Activated T-helper 1 cell treated with anti-CD3 and anti-CD28 coated beads, Interleukin-12 subunit alpha, Interleukin-12 subunit beta, Interleukin-2, Interleukin-4 antibody, amounts not matched to agents 30 ng/mL and 10 ng/mL and 1 ng/mL, durations not matched to agents 14 hours and 24 hours and 36 hours (primary cell): ENCODE measurements around the gene SLFN12L. TPM values are rescaled to one million over a fixed set of nuclear protein-coding genes. Genes with fewer than 3 reads are reported as not detected.
A peak's percentile ranks its signal among the peaks of the same experiment; 100 is the strongest.
"Not testable (repeated sequence)": the region's sequence is repeated elsewhere in the genome, so short reads cannot be mapped to it uniquely, and the experiment has no call there.

Source experiments
- DNase-seq: peaks from one replicate; pipeline ENCODE4 v3.0.0; 2021; ENCODE audit warnings: low spot score
- H3K27ac Mint-ChIP-seq: one replicate; pipeline ENCODE4 v1.8.0; 2021; ENCODE audit warnings: mild to moderate bottlenecking, mixed read lengths
- H3K27me3 Mint-ChIP-seq: one replicate; pipeline ENCODE4 v1.8.0; 2022; ENCODE audit warnings: mild to moderate bottlenecking, moderate library complexity, mixed read lengths; ENCODE audit not compliant: insufficient read depth
- H3K36me3 Mint-ChIP-seq: one replicate; pipeline ENCODE4 v1.8.0; 2021; ENCODE audit warnings: low read depth, mixed read lengths
- H3K4me1 Mint-ChIP-seq: one replicate; pipeline ENCODE4 v1.8.0; 2021; ENCODE audit warnings: low read depth, mixed read lengths
- H3K4me3 Mint-ChIP-seq: one replicate; pipeline ENCODE4 v1.8.0; 2021; ENCODE audit warnings: mild to moderate bottlenecking, moderate library complexity, mixed read lengths
- H3K9me3 Mint-ChIP-seq: one replicate; pipeline ENCODE4 v1.8.0; 2021; ENCODE audit warnings: mixed read lengths
- intact Hi-C: fragments of 100-400 bp; cut with micrococcal nuclease; formaldehyde crosslinking; loops from one replicate; pipeline ENCODE4 v1.15.1; 2024
- total RNA-seq: library from RNA; stranded (reverse); gene quantifications from 2 replicates; pipeline ENCODE4 v1.2.3, GENCODE V29; 2022

The SLFN12L gene
- total RNA-seq, 1 donor from 2014 or later: 45.2 TPM

- H3K4me3 Mint-ChIP-seq: peak overlapping the region; percentile 74
- H3K36me3 Mint-ChIP-seq: peaks cover 7% of the 10 kb centered on the region
- no peak for DNase-seq
- H3K27ac Mint-ChIP-seq: peak overlapping the region; percentile 89
- intact Hi-C loops: loop anchor here (1.0 to 10.0 kb wide), 4 partner anchors 208 to 475 kb away; partner anchors contain the start of gene RFFL
- no peaks in the 10 kb centered on the region for H3K9me3 Mint-ChIP-seq
- no peaks in the 10 kb centered on the region for H3K27me3 Mint-ChIP-seq
- peaks cover 50% of the 10 kb centered on the region for H3K4me1 Mint-ChIP-seq
These were observed 2.2 kb upstream of the SLFN12L start for GRCh38 chr17:35539659-35540026.

GRCh38 chr17:35536664-35537171 lies 760 bp downstream of the SLFN12L start:
- peak overlapping the region; percentile 85 for H3K4me3 Mint-ChIP-seq
- no peaks in the 10 kb centered on the region for H3K9me3 Mint-ChIP-seq
- peak overlapping the region; percentile 100 for H3K27ac Mint-ChIP-seq
- intact Hi-C loops: loop anchor here (1.0 to 10.0 kb wide), 12 partner anchors 16 to 472 kb away; partner anchors contain the start of genes AP2B1, NLE1, PEX12 and RFFL
- DNase-seq: no peak
- H3K4me1 Mint-ChIP-seq: peaks cover 63% of the 10 kb centered on the region
- H3K27me3 Mint-ChIP-seq: no peaks in the 10 kb centered on the region
- H3K36me3 Mint-ChIP-seq: peaks cover 13% of the 10 kb centered on the region

GRCh38 chr17:35535406-35535805 lies 2.1 kb downstream of the SLFN12L start:
- not testable (repeated sequence) for DNase-seq, H3K27me3 Mint-ChIP-seq, H3K9me3 Mint-ChIP-seq
- intact Hi-C loops: loop anchor here (10.0 kb wide), 1 partner anchor 471 kb away; the partner anchor contains the start of gene RFFL
- peak overlapping the region; percentile 100 for H3K27ac Mint-ChIP-seq
- H3K4me1 Mint-ChIP-seq: peaks cover 61% of the 10 kb centered on the region
- peak overlapping the region; percentile 85 for H3K4me3 Mint-ChIP-seq
- H3K36me3 Mint-ChIP-seq: peaks cover 18% of the 10 kb centered on the region

GRCh38 chr17:35534576-35535093 lies 2.8 kb downstream of the SLFN12L start:
- H3K9me3 Mint-ChIP-seq: no peaks in the 10 kb centered on the region
- H3K27ac Mint-ChIP-seq: peak overlapping the region; percentile 77
- intact Hi-C loops: loop anchor here (10.0 kb wide), 1 partner anchor 470 kb away; the partner anchor contains the start of gene RFFL
- H3K27me3 Mint-ChIP-seq: no peaks in the 10 kb centered on the region
- peaks cover 19% of the 10 kb centered on the region for H3K36me3 Mint-ChIP-seq
- H3K4me3 Mint-ChIP-seq: peak overlapping the region; percentile 85
- DNase-seq: no peak
- H3K4me1 Mint-ChIP-seq: peaks cover 55% of the 10 kb centered on the region

- no peak overlapping the region for H3K4me3 Mint-ChIP-seq
- H3K4me1 Mint-ChIP-seq: peaks cover 64% of the 10 kb centered on the region
- no peak overlapping the region for H3K27ac Mint-ChIP-seq
- H3K27me3 Mint-ChIP-seq: no peaks in the 10 kb centered on the region
- peaks cover 43% of the 10 kb centered on the region for H3K36me3 Mint-ChIP-seq
- no peak for DNase-seq
- intact Hi-C loops: loop anchor here (10.0 kb wide), 1 partner anchor 466 kb away; the partner anchor contains the start of gene RFFL
- H3K9me3 Mint-ChIP-seq: no peaks in the 10 kb centered on the region
These were observed 6.3 kb downstream of the SLFN12L start for GRCh38 chr17:35531160-35531559.

GRCh38 chr17:35529866-35530265 lies 7.6 kb downstream of the SLFN12L start:
- Mint-ChIP-seq H3K4me3 (no peak overlapping the region), H3K4me1 (peaks cover 76% of the 10 kb centered on the region), H3K36me3 (peaks cover 48% of the 10 kb centered on the region), H3K27me3 (no peaks in the 10 kb centered on the region), H3K9me3 (no peaks in the 10 kb centered on the region), H3K27ac (no peak overlapping the region)
- intact Hi-C loops: loop anchor here (10.0 kb wide), 1 partner anchor 465 kb away; the partner anchor contains the start of gene RFFL
- DNase-seq: no peak

- intact Hi-C loops, H3K27me3 Mint-ChIP-seq, DNase-seq, H3K9me3 Mint-ChIP-seq, H3K27ac Mint-ChIP-seq: not testable (repeated sequence)
- Mint-ChIP-seq H3K4me3 (peak overlapping the region; percentile 28), H3K4me1 (peaks cover 76% of the 10 kb centered on the region), H3K36me3 (peaks cover 43% of the 10 kb centered on the region)
These were observed 8.2 kb downstream of the SLFN12L start for GRCh38 chr17:35529326-35529725.

GRCh38 chr17:35523296-35523695 lies 14.2 kb downstream of the SLFN12L start:
- H3K4me1 Mint-ChIP-seq: peaks cover 100% of the 10 kb centered on the region
- H3K9me3 Mint-ChIP-seq: no peaks in the 10 kb centered on the region
- no peak for DNase-seq
- intact Hi-C loops: loop anchor here (2.0 kb wide), 1 partner anchor 20 kb away; no protein-coding TSS in a partner anchor
- H3K4me3 Mint-ChIP-seq: peak overlapping the region; percentile 6
- H3K36me3 Mint-ChIP-seq: peaks cover 55% of the 10 kb centered on the region
- H3K27me3 Mint-ChIP-seq: no peaks in the 10 kb centered on the region
- peak overlapping the region; percentile 62 for H3K27ac Mint-ChIP-seq

GRCh38 chr17:35521654-35522256 lies 15.7 kb downstream of the SLFN12L start:
- H3K27ac Mint-ChIP-seq: peak overlapping the region; percentile 89
- not testable (repeated sequence) for H3K27me3 Mint-ChIP-seq, H3K9me3 Mint-ChIP-seq, DNase-seq
- peaks cover 59% of the 10 kb centered on the region for H3K36me3 Mint-ChIP-seq
- H3K4me1 Mint-ChIP-seq: peaks cover 100% of the 10 kb centered on the region
- peak overlapping the region; percentile 71 for H3K4me3 Mint-ChIP-seq
- intact Hi-C loops: loop anchor here (2.0 kb wide), 2 partner anchors 15 to 19 kb away; partner anchors contain the start of gene SLFN12L

GRCh38 chr17:35521150-35521549 lies 16.3 kb downstream of the SLFN12L start:
- Mint-ChIP-seq H3K4me3 (peak overlapping the region; percentile 71), H3K9me3 (no peaks in the 10 kb centered on the region), H3K27me3 (no peaks in the 10 kb centered on the region), H3K27ac (peak overlapping the region; percentile 70), H3K36me3 (peaks cover 59% of the 10 kb centered on the region), H3K4me1 (peaks cover 100% of the 10 kb centered on the region)
- intact Hi-C loops: loop anchor here (2.0 kb wide), 1 partner anchor 16 kb away; the partner anchor contains the start of gene SLFN12L
- no peak for DNase-seq

GRCh38 chr17:35519906-35520442 lies 17.5 kb downstream of the SLFN12L start:
- no peak for DNase-seq
- Mint-ChIP-seq H3K9me3 (no peaks in the 10 kb centered on the region), H3K4me3 (no peak overlapping the region), H3K27me3 (no peaks in the 10 kb centered on the region), H3K4me1 (peaks cover 95% of the 10 kb centered on the region), H3K36me3 (peaks cover 56% of the 10 kb centered on the region), H3K27ac (no peak overlapping the region)
- intact Hi-C loops: loop anchor here (2.0 kb wide), 1 partner anchor 17 kb away; the partner anchor contains the start of gene SLFN12L

- DNase-seq: no peak
- Mint-ChIP-seq H3K27ac (peak overlapping the region; percentile 36), H3K27me3 (no peaks in the 10 kb centered on the region), H3K9me3 (no peaks in the 10 kb centered on the region), H3K36me3 (peaks cover 59% of the 10 kb centered on the region), H3K4me3 (no peak overlapping the region), H3K4me1 (peaks cover 94% of the 10 kb centered on the region)
- intact Hi-C loops: no loop called here
These were observed 18.0 kb downstream of the SLFN12L start for GRCh38 chr17:35519439-35519838.

- Mint-ChIP-seq H3K4me1 (peaks cover 94% of the 10 kb centered on the region), H3K27ac (peak overlapping the region; percentile 71), H3K36me3 (peaks cover 64% of the 10 kb centered on the region)
These were observed 19.0 kb downstream of the SLFN12L start for GRCh38 chr17:35518431-35518830.

More at GRCh38 chr17:35518431-35518830, 19.0 kb downstream of the SLFN12L start:
- H3K9me3 Mint-ChIP-seq, DNase-seq, H3K27me3 Mint-ChIP-seq, intact Hi-C loops: not testable (repeated sequence)
- H3K4me3 Mint-ChIP-seq: peak overlapping the region; percentile 50
